ENCODE results near the gene VPS45. TPM values are rescaled to one million over a fixed set of nuclear protein-coding genes. Genes with fewer than 3 reads are reported as not detected.
A peak's percentile ranks its signal among the peaks of the same experiment; 100 is the strongest.
"Not testable (repeated sequence)": the region's sequence is repeated elsewhere in the genome, so short reads cannot be mapped to it uniquely, and the experiment has no call there.

VPS45 gene
- total and polyA plus RNA-seq, 4 donors: 19.7 to 58.2 (median 46.2) TPM

GRCh38 chr1:150186438-150186788 lies 118.8 kb downstream of the VPS45 start:
- H3K36me3 ChIP-seq (ENCODE audit: control insufficient read depth in 1 of 2, insufficient read depth in 2 of 2, low read length in 1 of 2); DNase-seq; H3K9me3 ChIP-seq (ENCODE audit: control insufficient read depth, low read length); H3K4me1 ChIP-seq (ENCODE audit: control insufficient read depth in 1 of 2, insufficient read depth in 2 of 2, low read length in 2 of 2); ATAC-seq (ENCODE audit: low FRiP score); intact Hi-C loops (cut with DNase I); H3K27me3 ChIP-seq (ENCODE audit: control insufficient read depth in 1 of 2, insufficient read depth in 2 of 2, low read length in 1 of 2); H3K4me3 ChIP-seq (ENCODE audit: low read length in 2 of 2): not testable (repeated sequence)
- peak overlapping the region in 1 of 2 donors; percentile 91 for H3K27ac ChIP-seq (ENCODE audit: low read depth in 1 of 2, low read length in 2 of 2)
- 86 to 87% methylated on average over 7 of the region's 7 CpGs for WGBS, 2 donors

GRCh38 chr1:150186789-150187559 lies 119.4 kb downstream of the VPS45 start:
- Histone ChIP-seq H3K4me3 (ENCODE audit: low read length in 2 of 2) (peak overlapping the region in 1 of 2 donors; percentile 50), H3K4me1 (ENCODE audit: control insufficient read depth in 1 of 2, insufficient read depth in 2 of 2, low read length in 2 of 2) (no peaks in the 10 kb centered on the region), H3K27ac (ENCODE audit: low read depth in 1 of 2, low read length in 2 of 2) (peak overlapping the region; percentile 47 to 91), H3K9me3 (ENCODE audit: control insufficient read depth, low read length) (no peaks in the 10 kb centered on the region), H3K36me3 (ENCODE audit: control insufficient read depth in 1 of 2, insufficient read depth in 2 of 2, low read length in 1 of 2) (no peaks in the 10 kb centered on the region), H3K27me3 (ENCODE audit: control insufficient read depth in 1 of 2, insufficient read depth in 2 of 2, low read length in 1 of 2) (no peaks in the 10 kb centered on the region)
- DNase-seq (peak in 1 of 2 donors; percentile 67), ATAC-seq (ENCODE audit: low FRiP score) (peak; percentile 78)
- WGBS, 2 donors: 8 to 9% methylated on average over 10 of the region's 10 CpGs
- intact Hi-C loops (cut with DNase I): no loop called here

DNA sequence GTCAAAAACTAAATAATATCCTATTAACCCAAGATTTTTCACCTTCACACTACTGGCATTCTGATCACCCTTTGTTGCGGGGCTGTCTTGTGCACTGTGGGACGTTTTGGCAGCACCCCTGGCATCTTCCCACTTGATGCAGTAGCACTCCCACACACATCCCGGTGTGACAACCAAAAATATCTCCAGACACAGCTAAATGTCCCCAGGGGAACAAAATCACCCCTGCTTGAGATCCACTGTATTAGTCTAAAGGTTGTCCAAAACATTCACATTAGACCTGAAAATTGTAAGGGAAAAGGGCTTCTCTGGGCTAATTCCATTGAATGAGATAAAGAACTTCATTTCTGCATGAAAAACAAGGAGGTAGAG lies 120.0 kb downstream of the VPS45 start:
- no peaks in the 10 kb centered on the region for H3K27me3 ChIP-seq (ENCODE audit: control insufficient read depth in 1 of 2, insufficient read depth in 2 of 2, low read length in 1 of 2)
- H3K36me3 ChIP-seq (ENCODE audit: control insufficient read depth in 1 of 2, insufficient read depth in 2 of 2, low read length in 1 of 2): no peaks in the 10 kb centered on the region
- no peaks in the 10 kb centered on the region for H3K9me3 ChIP-seq (ENCODE audit: control insufficient read depth, low read length)
- ATAC-seq (ENCODE audit: low FRiP score): peak; percentile 48
- DNase-seq: no peak
- no peaks in the 10 kb centered on the region for H3K4me1 ChIP-seq (ENCODE audit: control insufficient read depth in 1 of 2, insufficient read depth in 2 of 2, low read length in 2 of 2)
- no peak overlapping the region for H3K4me3 ChIP-seq (ENCODE audit: low read length in 2 of 2)
- H3K27ac ChIP-seq (ENCODE audit: low read depth in 1 of 2, low read length in 2 of 2): peak overlapping the region in 1 of 2 donors; percentile 17
- WGBS, 2 donors: 1 to 3% methylated on average over 3 of the region's 3 CpGs
- intact Hi-C loops (cut with DNase I): no loop called here

- Histone ChIP-seq H3K4me1 (ENCODE audit: control insufficient read depth in 1 of 2, insufficient read depth in 2 of 2, low read length in 2 of 2) (no peaks in the 10 kb centered on the region), H3K36me3 (ENCODE audit: control insufficient read depth in 1 of 2, insufficient read depth in 2 of 2, low read length in 1 of 2) (no peaks in the 10 kb centered on the region), H3K4me3 (ENCODE audit: low read length in 2 of 2) (no peak overlapping the region), H3K27ac (ENCODE audit: low read depth in 1 of 2, low read length in 2 of 2) (peak overlapping the region in 1 of 2 donors; percentile 42), H3K9me3 (ENCODE audit: control insufficient read depth, low read length) (no peaks in the 10 kb centered on the region), H3K27me3 (ENCODE audit: control insufficient read depth in 1 of 2, insufficient read depth in 2 of 2, low read length in 1 of 2) (no peaks in the 10 kb centered on the region)
- 5 to 8% methylated on average over 2 of the region's 2 CpGs for WGBS, 2 donors
- ATAC-seq (ENCODE audit: low FRiP score) (no peak), DNase-seq (no peak)
- intact Hi-C loops (cut with DNase I): no loop called here
These were observed 124.4 kb downstream of the VPS45 start for GRCh38 chr1:150192012-150192411.

GRCh38 chr1:150194381-150195031 lies 126.9 kb downstream of the VPS45 start:
- no peaks in the 10 kb centered on the region for H3K4me1 ChIP-seq (ENCODE audit: control insufficient read depth in 1 of 2, insufficient read depth in 2 of 2, low read length in 2 of 2)
- H3K27me3 ChIP-seq (ENCODE audit: control insufficient read depth in 1 of 2, insufficient read depth in 2 of 2, low read length in 1 of 2): no peaks in the 10 kb centered on the region
- no peaks in the 10 kb centered on the region for H3K36me3 ChIP-seq (ENCODE audit: control insufficient read depth in 1 of 2, insufficient read depth in 2 of 2, low read length in 1 of 2)
- ATAC-seq (ENCODE audit: low FRiP score) (no peak), DNase-seq (no peak)
- WGBS, 2 donors: 64 to 65% methylated on average over 4 of the region's 4 CpGs
- H3K9me3 ChIP-seq (ENCODE audit: control insufficient read depth, low read length): no peaks in the 10 kb centered on the region
- peak overlapping the region in 1 of 2 donors; percentile 70 for H3K27ac ChIP-seq (ENCODE audit: low read depth in 1 of 2, low read length in 2 of 2)
- intact Hi-C loops (cut with DNase I): no loop called here
- no peak overlapping the region for H3K4me3 ChIP-seq (ENCODE audit: low read length in 2 of 2)

Other genes with a start within 250 kb of the VPS45 start
- 10 to 100 TPM in 1 of 2 donors, 1 to 10 TPM in 1; 8.7 to 14.0 TPM for gene BOLA1, start 168.2 kb upstream of the VPS45 start, total RNA-seq
- gene BOLA1, start 168.2 kb upstream of the VPS45 start, polyA plus RNA-seq: 10 to 100 TPM; 22.3 to 26.6 TPM
- gene SV2A, start 149.9 kb upstream of the VPS45 start, total RNA-seq: 10 to 100 TPM; 16.9 to 20.5 TPM
- 10 to 100 TPM in 1 of 2 donors, 1 to 10 TPM in 1; 4.3 to 13.0 TPM for gene SV2A, start 149.9 kb upstream of the VPS45 start, polyA plus RNA-seq
- 10 to 100 TPM; 37.3 to 42.6 TPM for gene SF3B4, start 140.0 kb upstream of the VPS45 start, total RNA-seq
- gene SF3B4, start 140.0 kb upstream of the VPS45 start, polyA plus RNA-seq: 10 to 100 TPM; 18.8 to 37.5 TPM
- 10 to 100 TPM; 42.3 to 55.4 TPM for gene MTMR11, start 130.9 kb upstream of the VPS45 start, total RNA-seq
- gene MTMR11, start 130.9 kb upstream of the VPS45 start, polyA plus RNA-seq: 10 to 100 TPM; 19.3 to 59.1 TPM
- 10 to 100 TPM; 36.0 to 41.2 TPM for gene OTUD7B, start 57.0 kb upstream of the VPS45 start, total RNA-seq
- 1 to 10 TPM; 6.3 to 6.9 TPM for gene OTUD7B, start 57.0 kb upstream of the VPS45 start, polyA plus RNA-seq
- gene PLEKHO1, start 82.1 kb downstream of the VPS45 start, total RNA-seq: 100 to 1,000 TPM in 1 of 2 donors, 10 to 100 TPM in 1; 90.6 to 146 TPM
- gene PLEKHO1, start 82.1 kb downstream of the VPS45 start, polyA plus RNA-seq: 100 to 1,000 TPM in 1 of 2 donors, 10 to 100 TPM in 1; 56.6 to 146 TPM
- gene ANP32E, start 168.3 kb downstream of the VPS45 start, total RNA-seq: 10 to 100 TPM; 32.9 to 37.1 TPM
- 10 to 100 TPM; 24.6 to 44.8 TPM for gene ANP32E, start 168.3 kb downstream of the VPS45 start, polyA plus RNA-seq
- not detected for gene CA14, start 190.0 kb downstream of the VPS45 start, total RNA-seq
- not detected for gene CA14, start 190.0 kb downstream of the VPS45 start, polyA plus RNA-seq
- 10 to 100 TPM; 69.9 to 82.9 TPM for gene APH1A, start 201.2 kb downstream of the VPS45 start, total RNA-seq
- gene APH1A, start 201.2 kb downstream of the VPS45 start, polyA plus RNA-seq: 10 to 100 TPM; 67.8 to 75.8 TPM
- gene C1orf54, start 205.0 kb downstream of the VPS45 start, total RNA-seq: 10 to 100 TPM; 33.0 to 34.9 TPM
- gene C1orf54, start 205.0 kb downstream of the VPS45 start, polyA plus RNA-seq: 100 to 1,000 TPM; 102 to 278 TPM
- 1 to 10 TPM; 3.0 to 6.6 TPM for gene CIART, start 214.8 kb downstream of the VPS45 start, total RNA-seq
- gene CIART, start 214.8 kb downstream of the VPS45 start, polyA plus RNA-seq: 10 to 100 TPM in 1 of 2 donors, 1 to 10 TPM in 1; 5.3 to 18.0 TPM
- 10 to 100 TPM; 39.6 to 44.9 TPM for gene MRPS21, start 226.1 kb downstream of the VPS45 start, total RNA-seq
- 10 to 100 TPM; 91.9 to 98.9 TPM for gene MRPS21, start 226.1 kb downstream of the VPS45 start, polyA plus RNA-seq

All from aorta (tissue), 5 donors.